IPS-NIHi7 (cell line): ENCODE measurements around the gene SUMO3.

Experiments used
- DNase-seq: peaks from one replicate; pipeline ENCODE4 v3.0.0; 2012; ENCODE audit warnings: mixed read lengths; ENCODE audit errors: extremely low spot score

SUMO3 gene

DNA sequence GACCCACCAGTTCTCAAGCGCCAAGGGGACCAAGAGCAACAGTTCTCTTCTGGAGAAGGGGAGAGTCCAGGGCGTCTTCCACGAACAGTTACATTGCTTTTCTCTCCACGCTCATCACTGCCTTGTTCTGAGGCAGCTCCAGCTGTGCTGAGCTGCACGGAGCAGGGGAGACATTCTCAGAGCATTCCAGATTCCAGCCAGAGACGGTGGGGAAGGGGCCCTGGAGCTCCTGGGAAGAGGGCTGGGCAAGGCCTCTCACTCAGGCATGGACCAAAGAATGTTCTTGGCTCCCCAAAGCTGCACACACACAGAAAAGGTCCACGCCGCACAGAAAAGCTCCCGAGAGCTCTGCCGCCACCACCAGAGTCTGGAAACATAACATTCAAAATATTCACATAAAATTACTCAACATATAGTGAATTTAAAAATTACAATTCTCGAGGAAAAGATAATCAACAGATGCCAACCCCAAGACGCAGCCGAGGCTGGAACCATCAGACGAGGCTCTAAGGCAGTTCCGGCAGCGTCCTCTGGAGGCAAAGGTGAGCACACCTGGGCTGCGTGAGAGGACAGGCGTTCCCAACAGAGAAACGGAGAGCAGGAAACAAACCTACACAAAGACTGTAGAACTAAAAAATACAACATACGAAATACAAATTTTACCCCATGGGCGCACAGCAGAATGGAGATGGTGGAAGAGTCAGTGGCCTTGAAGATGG, 56.7 kb downstream of the SUMO3 start:
- peak; percentile 84 for DNase-seq

DNA sequence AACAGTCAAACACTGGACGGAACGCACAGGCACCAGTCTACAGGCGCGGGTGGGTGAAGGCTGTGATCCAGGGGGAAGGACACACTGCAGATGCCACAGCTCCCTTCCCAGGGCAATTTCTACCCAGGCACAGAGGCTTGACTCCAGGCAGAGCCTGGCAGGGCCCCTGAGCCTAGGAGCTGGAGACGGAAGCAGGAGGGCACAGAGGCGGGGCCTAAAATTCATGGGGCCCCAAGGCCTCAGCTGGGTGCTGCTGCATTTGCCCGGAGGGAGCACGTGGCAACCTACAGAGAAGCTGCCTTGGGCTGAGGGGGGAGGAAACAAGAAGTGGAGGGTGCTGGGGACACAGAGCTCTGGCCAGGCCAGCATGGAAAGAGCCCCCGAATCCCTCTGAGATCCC, 57.5 kb downstream of the SUMO3 start:
- no peak for DNase-seq

DNA sequence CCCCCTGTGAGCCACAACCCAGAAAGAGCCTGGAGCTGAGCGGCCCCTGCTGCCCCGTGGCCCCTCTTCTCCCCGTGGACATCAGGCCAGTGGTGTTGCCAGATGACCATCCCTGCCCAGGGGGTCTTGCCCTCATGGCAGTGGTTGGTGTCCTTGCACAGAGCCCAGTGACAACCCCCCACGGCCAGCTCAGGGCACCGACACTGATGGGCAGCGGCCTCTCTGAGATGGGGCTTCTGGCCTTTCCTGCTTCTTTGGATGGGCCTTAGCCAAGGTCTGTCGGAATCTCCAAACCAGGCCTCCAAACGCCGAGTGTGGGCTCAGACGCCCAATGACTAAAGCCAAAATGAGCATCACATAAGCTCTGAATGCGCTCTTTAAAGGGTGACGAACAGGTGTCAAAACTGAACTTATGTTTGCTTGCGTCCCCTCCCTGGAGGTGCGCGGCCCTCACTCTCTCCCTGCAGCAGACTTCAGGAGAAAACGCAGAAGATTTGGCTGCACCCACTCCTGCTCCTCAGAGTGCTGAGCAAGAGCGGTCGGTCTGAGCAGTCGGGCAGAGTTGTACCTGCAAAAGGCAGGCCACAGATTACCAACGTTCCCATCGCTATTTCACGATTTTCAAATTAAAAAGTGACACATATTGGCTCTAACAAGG, 58.1 kb downstream of the SUMO3 start:
- no peak for DNase-seq

DNA sequence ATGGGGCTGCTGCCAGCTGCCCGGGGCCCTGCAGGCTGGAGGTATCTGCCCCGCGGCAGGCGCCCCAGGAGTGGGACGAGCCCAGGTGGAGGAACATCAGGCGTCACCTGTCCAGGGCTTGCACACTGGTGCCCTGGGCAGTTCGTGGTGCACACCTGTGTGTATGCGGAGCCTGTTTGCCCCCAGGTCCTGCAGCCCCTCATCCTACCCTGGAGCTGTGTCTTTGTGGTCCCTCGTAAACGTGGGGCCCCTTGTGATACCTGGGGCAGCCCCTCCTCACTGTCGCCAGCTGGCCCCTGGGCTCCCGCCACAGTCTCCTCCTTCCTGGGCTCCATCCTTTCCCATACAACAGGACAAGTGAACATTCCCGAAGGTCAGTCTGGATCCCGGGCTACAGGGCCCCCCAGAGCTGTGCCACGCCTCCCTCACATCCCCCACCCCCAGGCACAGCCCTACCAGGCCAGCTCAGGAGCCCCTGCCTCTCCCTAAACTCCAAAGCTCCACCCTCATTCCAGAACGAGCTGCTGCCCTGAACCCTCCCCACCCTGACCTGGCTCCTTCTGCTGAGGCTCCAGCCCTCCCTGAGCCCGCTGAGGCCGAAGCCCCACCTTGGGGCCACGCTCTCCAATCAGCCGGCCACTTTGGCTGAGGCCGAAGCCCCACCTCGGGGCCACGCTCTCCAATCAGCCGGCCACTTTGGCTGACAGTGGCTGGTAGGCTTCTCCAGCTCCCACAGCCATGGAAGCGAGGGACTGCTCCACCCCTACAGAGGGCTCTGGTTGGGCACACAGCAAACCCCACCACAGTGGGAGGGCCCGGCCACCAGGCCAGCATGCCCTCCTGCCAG, 58.9 kb downstream of the SUMO3 start:
- no peak for DNase-seq

DNA sequence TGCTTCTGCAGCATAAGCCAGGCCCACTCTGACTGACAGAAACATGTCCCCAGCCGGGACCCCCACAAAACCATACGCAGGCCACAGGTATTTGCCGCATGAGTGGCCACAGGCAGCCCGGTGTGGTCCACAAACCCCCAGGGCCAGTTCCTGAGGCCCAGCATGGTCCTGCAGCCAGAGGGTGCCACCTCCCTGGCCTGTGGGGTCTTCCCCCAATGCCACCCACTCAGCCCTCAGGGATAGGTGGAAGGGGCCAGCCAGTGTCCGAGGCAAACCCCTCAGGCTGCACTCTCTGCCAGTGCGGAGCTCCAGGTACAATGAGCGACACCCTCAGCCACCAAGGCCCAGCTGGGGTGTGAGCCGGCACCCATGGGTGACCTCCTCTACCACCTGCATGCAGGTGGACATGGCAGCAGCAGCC, 59.7 kb downstream of the SUMO3 start:
- no peak for DNase-seq

DNA sequence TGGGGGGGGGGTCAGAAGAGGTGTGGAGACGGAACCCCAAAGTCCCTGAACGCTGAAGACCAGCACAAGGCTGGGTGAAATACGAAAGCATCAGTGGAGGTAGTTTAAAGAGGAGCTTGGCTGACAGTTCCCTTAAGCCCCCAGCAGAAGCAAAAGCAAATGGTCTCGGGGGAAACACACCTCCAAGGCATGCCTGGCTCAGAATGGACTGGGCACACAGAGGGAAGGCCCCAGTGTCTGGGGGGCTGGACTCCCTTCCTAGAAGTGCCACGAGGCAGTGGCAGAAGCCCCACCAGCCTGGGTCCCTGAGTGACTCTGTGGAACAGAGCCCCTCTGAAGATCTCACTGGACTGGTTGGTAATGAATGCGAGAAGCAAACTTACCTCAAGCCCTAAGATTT, 60.1 kb downstream of the SUMO3 start:
- no peak for DNase-seq

DNA sequence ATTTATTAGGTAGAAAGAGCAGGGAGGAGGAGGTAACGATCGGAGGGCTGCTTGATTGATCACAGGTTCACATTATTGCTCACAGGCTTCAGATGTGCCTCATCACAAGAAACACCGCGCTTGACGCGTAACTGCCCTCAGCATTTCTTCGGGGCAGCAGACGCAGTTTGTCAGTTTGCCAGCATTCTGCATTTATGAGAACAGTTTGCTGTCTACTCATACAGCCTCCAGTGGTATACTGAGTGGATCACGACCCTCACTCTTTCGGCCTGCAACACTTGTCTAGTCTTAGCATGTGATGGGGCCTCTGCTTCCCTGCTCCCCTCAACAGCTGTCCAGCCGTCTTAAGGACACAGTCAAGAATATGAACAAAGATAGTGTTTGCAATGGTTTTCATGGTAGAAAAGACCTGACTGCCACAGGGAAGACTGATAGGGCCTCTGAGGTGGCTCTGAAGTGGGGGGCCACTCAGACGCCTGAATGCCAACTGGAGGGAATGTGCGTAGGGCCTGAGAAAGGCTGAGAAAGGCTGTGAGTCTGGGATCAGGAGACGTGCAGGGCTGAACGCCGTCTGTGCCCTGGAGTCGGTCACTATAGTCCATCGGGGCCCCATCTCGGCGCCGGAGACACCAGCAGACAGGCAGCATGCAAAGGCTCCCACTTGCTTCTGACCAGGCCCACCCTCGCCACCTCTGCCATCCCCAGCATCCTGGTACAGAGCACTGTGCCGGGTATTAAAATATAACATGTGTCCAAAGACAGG, 61.3 kb downstream of the SUMO3 start:
- DNase-seq: no peak
